ENCODE measurements around the gene SIDT1. TPM values are rescaled to one million over a fixed set of nuclear protein-coding genes. Genes with fewer than 3 reads are reported as not detected.
A peak's percentile ranks its signal among the peaks of the same experiment; 100 is the strongest.

SIDT1 gene
- polyA plus RNA-seq, 10 donors: 0.81 to 3.5 (median 2.1) TPM

GRCh38 chr3:113541519-113541918 is 9.2 kb downstream of the SIDT1 start:
- no peak for DNase-seq

- DNase-seq: no peak
Measured at GRCh38 chr3:113545594-113545993, 13.2 kb downstream of the SIDT1 start.

- DNase-seq: no peak
Measured at GRCh38 chr3:113546414-113546893, 14.1 kb downstream of the SIDT1 start.

GRCh38 chr3:113548501-113548900 is 16.1 kb downstream of the SIDT1 start:
- DNase-seq: no peak

- no peak for DNase-seq
Measured at GRCh38 chr3:113551820-113552219, 19.5 kb downstream of the SIDT1 start.

- DNase-seq: no peak
Measured at GRCh38 chr3:113552851-113553250, 20.5 kb downstream of the SIDT1 start.

- DNase-seq: no peak
Measured at GRCh38 chr3:113555138-113555537, 22.8 kb downstream of the SIDT1 start.

- no peak for DNase-seq
Measured at GRCh38 chr3:113556316-113556945, 24.1 kb downstream of the SIDT1 start.

- no peak for DNase-seq
Measured at GRCh38 chr3:113556946-113557335, 24.6 kb downstream of the SIDT1 start.

- peak in 1 of 3 donors; percentile 13 for DNase-seq
Measured at GRCh38 chr3:113557374-113557773, 25.0 kb downstream of the SIDT1 start.

GRCh38 chr3:113559009-113559408 is 26.7 kb downstream of the SIDT1 start:
- no peak for DNase-seq

GRCh38 chr3:113560271-113560670 is 27.9 kb downstream of the SIDT1 start:
- DNase-seq: no peak

GRCh38 chr3:113560831-113561623 is 28.7 kb downstream of the SIDT1 start:
- DNase-seq: peak in 2 of 3 donors; percentile 21 to 49

GRCh38 chr3:113565555-113565954 is 33.2 kb downstream of the SIDT1 start:
- peak in 1 of 3 donors; percentile 18 for DNase-seq

GRCh38 chr3:113570158-113570557 is 37.8 kb downstream of the SIDT1 start:
- no peak for DNase-seq

- DNase-seq: no peak
Measured at GRCh38 chr3:113571360-113571759, 39.0 kb downstream of the SIDT1 start.

- DNase-seq: no peak
Measured at GRCh38 chr3:113573728-113574127, 41.4 kb downstream of the SIDT1 start.

- DNase-seq: no peak
Measured at GRCh38 chr3:113574213-113574612, 41.9 kb downstream of the SIDT1 start.

- DNase-seq: no peak
Measured at GRCh38 chr3:113575206-113575605, 42.9 kb downstream of the SIDT1 start.

- no peak for DNase-seq
Measured at GRCh38 chr3:113585228-113585627, 52.9 kb downstream of the SIDT1 start.

GRCh38 chr3:113585720-113586119 is 53.4 kb downstream of the SIDT1 start:
- no peak for DNase-seq

- DNase-seq: no peak
Measured at GRCh38 chr3:113588806-113589205, 56.5 kb downstream of the SIDT1 start.

- no peak for DNase-seq
Measured at GRCh38 chr3:113589971-113590370, 57.6 kb downstream of the SIDT1 start.

Data from muscle of back (tissue), 11 donors.